ENCODE data around the gene BCAS1. TPM values are rescaled to one million over a fixed set of nuclear protein-coding genes. Genes with fewer than 3 reads are reported as not detected.

Gene BCAS1
- total and polyA plus RNA-seq, 10 of the 15 experiments (the other 5 are each of a cell fraction or from before 2014, with no cell fraction given) = 0.21 to 1.4 (median 0.55) TPM

GRCh38 chr20:53907968-53908751, 162.2 kb downstream of the BCAS1 start (continued):
- no peak for TF ChIP-seq ZBTB4 (CRISPR knock-in tag; IDR thresholded peaks at IDR 0.05)
- TF ChIP-seq BACH1 (IDR thresholded peaks at IDR 0.05; ENCODE audit: borderline replicate concordance) = no peak
- TF ChIP-seq ASH2L (IDR thresholded peaks at IDR 0.05; ENCODE audit: borderline replicate concordance, low read depth) = no peak
- TF ChIP-seq SP1 (IDR thresholded peaks at IDR 0.05; ENCODE audit: low read depth, low read length) = no peak
- TF ChIP-seq HSF1 (IDR thresholded peaks at IDR 0.05; ENCODE audit: low read depth, low read length) = no peak
- no peak for TF ChIP-seq SKIL (IDR thresholded peaks at IDR 0.05; ENCODE audit: low read depth, poor library complexity, severe bottlenecking)
- TF ChIP-seq CTCF (IDR thresholded peaks at IDR 0.05 in 2 of 3, conservative IDR thresholded peaks at IDR 0.05 in 1 of 3; ENCODE audit: control insufficient read depth in 2 of 3, extremely low read depth in 1 of 3, insufficient read depth in 1 of 3, low read depth in 3 of 3, low read length in 3 of 3) = no peak
- TF ChIP-seq ETV6 (conservative IDR thresholded peaks at IDR 0.05 in 1 of 2, IDR thresholded peaks at IDR 0.05 in 1 of 2; ENCODE audit: borderline replicate concordance in 1 of 2, low read depth in 1 of 2) = peak in 1 of 2 experiments; percentile 72; a peak in 2 of 4 replicates
- no peak for TF ChIP-seq ZSCAN29 (IDR thresholded peaks at IDR 0.05)
- no peak for TF ChIP-seq CHD1 (IDR thresholded peaks at IDR 0.05; ENCODE audit: low read depth, low read length)
